H9 (cell line): Measurements from ENCODE around the gene DCAF7. TPM values are rescaled to one million over a fixed set of nuclear protein-coding genes. Genes with fewer than 3 reads are reported as not detected.

Experiments
- DNase-seq: peaks from one replicate; pipeline ENCODE4 v3.0.0-alpha.2; 2017
- H2AFZ ChIP-seq: one replicate; pipeline ENCODE4 v1.6.1; 2013; ENCODE audit warnings: mild to moderate bottlenecking, low read length, control low read depth, moderate library complexity
- H2AK5ac ChIP-seq: 2 replicates; pipeline ENCODE4 v1.6.1; 2013; ENCODE audit warnings: low read length, control low read depth, mixed read lengths; ENCODE audit not compliant: insufficient read length
- H2BK120ac ChIP-seq: one replicate; pipeline ENCODE4 v1.6.1; 2013; ENCODE audit warnings: low read depth, mild to moderate bottlenecking, low read length, control low read depth, inconsistent platforms; ENCODE audit not compliant: poor library complexity, severe bottlenecking
- H2BK12ac ChIP-seq: 2 replicates; pipeline ENCODE4 v1.6.1; 2013; ENCODE audit warnings: low read length, control low read depth, mixed read lengths, low read depth; ENCODE audit not compliant: insufficient read length
- H2BK15ac ChIP-seq: 2 replicates; pipeline ENCODE4 v1.6.1; 2013; ENCODE audit warnings: low read depth, low read length, control low read depth
- H2BK20ac ChIP-seq: one replicate; pipeline ENCODE4 v1.6.1; 2013; ENCODE audit warnings: low read depth, mild to moderate bottlenecking, low read length, control low read depth, inconsistent platforms; ENCODE audit not compliant: poor library complexity, severe bottlenecking
- H2BK5ac ChIP-seq: 2 replicates; pipeline ENCODE4 v1.6.1; 2013; ENCODE audit warnings: low read length, control low read depth, mixed read lengths; ENCODE audit not compliant: insufficient read length
- H3K14ac ChIP-seq: 2 replicates; pipeline ENCODE4 v1.6.1; 2013; ENCODE audit warnings: low read length, control low read depth; ENCODE audit not compliant: insufficient read depth
- H3K18ac ChIP-seq: 2 replicates; pipeline ENCODE4 v1.6.1; 2013; ENCODE audit warnings: low read depth, mild to moderate bottlenecking, mixed read lengths, low read length, control low read depth; ENCODE audit not compliant: insufficient read length
- H3K23ac ChIP-seq: 2 replicates; pipeline ENCODE4 v1.6.1; 2013; ENCODE audit warnings: low read length, control low read depth, mixed read lengths, low read depth; ENCODE audit not compliant: insufficient read length
- H3K23me2 ChIP-seq: 2 replicates; pipeline ENCODE4 v1.6.1; 2013; ENCODE audit warnings: low read depth, mild to moderate bottlenecking, mixed read lengths, low read length, control low read depth; ENCODE audit not compliant: insufficient read length, poor library complexity, severe bottlenecking
- H3K27ac ChIP-seq: 2 replicates; pipeline ENCODE4 v1.5.1; 2013; ENCODE audit warnings: low read length, control low read depth, mixed read lengths, low read depth; ENCODE audit not compliant: insufficient read length
- H3K27me3 ChIP-seq: 2 replicates; pipeline ENCODE4 v1.6.1; 2013; ENCODE audit warnings: low read length, control low read depth, inconsistent platforms; ENCODE audit not compliant: insufficient read depth
- H3K4ac ChIP-seq: 2 replicates; pipeline ENCODE4 v1.6.1; 2013; ENCODE audit warnings: low read depth, mild to moderate bottlenecking, control low read depth, inconsistent platforms, low read length, moderate library complexity
- H3K4me1 ChIP-seq: 2 replicates; pipeline ENCODE4 v1.6.1; 2013; ENCODE audit warnings: low read length, control low read depth, inconsistent platforms; ENCODE audit not compliant: insufficient read depth
- H3K4me2 ChIP-seq: 2 replicates; pipeline ENCODE4 v1.6.1; 2013; ENCODE audit warnings: low read length, control low read depth, mixed read lengths; ENCODE audit not compliant: insufficient read length, insufficient read depth
- H3K56ac ChIP-seq: 2 replicates; pipeline ENCODE4 v1.6.1; 2013; ENCODE audit warnings: low read depth, mild to moderate bottlenecking, mixed read lengths, low read length, control low read depth; ENCODE audit not compliant: insufficient read length
- H3K79me1 ChIP-seq: 2 replicates; pipeline ENCODE4 v1.6.1; 2013; ENCODE audit warnings: low read depth, mild to moderate bottlenecking, moderate library complexity, low read length, control low read depth, inconsistent platforms; ENCODE audit not compliant: insufficient read depth, poor library complexity, severe bottlenecking
- H3K79me2 ChIP-seq: 2 replicates; pipeline ENCODE4 v1.6.1; 2013; ENCODE audit warnings: low read length, control low read depth, inconsistent platforms; ENCODE audit not compliant: insufficient read depth
- H3K9ac ChIP-seq: 2 replicates; pipeline ENCODE4 v1.6.1; 2013; ENCODE audit warnings: low read length, control low read depth, mixed read lengths; ENCODE audit not compliant: insufficient read length; ENCODE audit errors: extremely low read depth
- H3K9me3 ChIP-seq: one replicate; pipeline ENCODE4 v1.6.1; 2013; ENCODE audit warnings: low read depth, low read length, inconsistent platforms; ENCODE audit not compliant: control insufficient read depth
- H3T11ph ChIP-seq: one replicate; pipeline ENCODE4 v1.6.1; 2013; ENCODE audit warnings: mild to moderate bottlenecking, low read length, control low read depth, inconsistent platforms
- H4K20me1 ChIP-seq: one replicate; pipeline ENCODE4 v1.6.1; 2013; ENCODE audit not compliant: control insufficient read depth, insufficient read length, insufficient read depth
- H4K5ac ChIP-seq: 2 replicates; pipeline ENCODE4 v1.6.1; 2013; ENCODE audit warnings: low read depth, mild to moderate bottlenecking, mixed read lengths, low read length, control low read depth; ENCODE audit not compliant: insufficient read length
- H4K8ac ChIP-seq: replicated peaks from 2 replicates; pipeline ENCODE4 v1.6.1; 2013; ENCODE audit warnings: low read length, control low read depth, mixed read lengths, low read depth; ENCODE audit not compliant: insufficient read length
- H4K91ac ChIP-seq: 2 replicates; pipeline ENCODE4 v1.6.1; 2013; ENCODE audit warnings: low read depth, mild to moderate bottlenecking, moderate library complexity, mixed read lengths, low read length, control low read depth; ENCODE audit not compliant: insufficient read length
- H3K27ac Mint-ChIP-seq, 3 experiments: 2 replicates in 2 of 3; 3 replicates in 1 of 3; pipeline ENCODE4 v1.8.0; 2020 to 2021; ENCODE audit warnings: mixed read lengths in 3 of 3, mild to moderate bottlenecking in 1 of 3, moderate library complexity in 1 of 3
- H3K27me3 Mint-ChIP-seq: 2 replicates; pipeline ENCODE4 v1.8.0; 2021; ENCODE audit warnings: low read depth, mild to moderate bottlenecking, moderate library complexity, mixed read lengths
- H3K36me3 Mint-ChIP-seq, 3 experiments: 2 replicates in 2 of 3; 3 replicates in 1 of 3; pipeline ENCODE4 v1.8.0; 2020 to 2021; ENCODE audit warnings: low read depth in 3 of 3, mixed read lengths in 3 of 3; ENCODE audit not compliant: insufficient read depth in 1 of 3
- H3K4me1 Mint-ChIP-seq, 2 experiments: 2 replicates each; pipeline ENCODE4 v1.8.0; 2020; ENCODE audit warnings: mixed read lengths in 2 of 2
- H3K4me3 Mint-ChIP-seq, 2 experiments: 2 replicates in 1 of 2; 3 replicates in 1 of 2; pipeline ENCODE4 v1.8.0; 2020 to 2021; ENCODE audit warnings: mild to moderate bottlenecking in 2 of 2, mixed read lengths in 2 of 2, moderate library complexity in 1 of 2
- H3K9me3 Mint-ChIP-seq, 2 experiments: 2 replicates in 1 of 2; 3 replicates in 1 of 2; pipeline ENCODE4 v1.8.0; 2020; ENCODE audit warnings: mild to moderate bottlenecking in 2 of 2, mixed read lengths in 2 of 2, moderate library complexity in 1 of 2
- CTCF ChIP-seq: fragments of 200-600 bp; sonication (generic); conservative IDR thresholded peaks from 3 replicates; pipeline ENCODE4 v1.8.0; 2021; ENCODE audit warnings: antibody characterized with exemption, mild to moderate bottlenecking
- WGBS: extraction: QIAGEN DNeasy Blood & Tissue Kit; methylation state at CpG from one replicate; pipeline ENCODE4 v1.1.7; 2013; ENCODE audit warnings: missing lambda C conversion rate, low lambda C conversion rate, mixed read lengths; ENCODE audit not compliant: insufficient read length; ENCODE audit errors: extremely low coverage; 5-methylcytosine and 5-hydroxymethylcytosine counted together
- total RNA-seq: library from RNA; stranded (reverse); gene quantifications from 2 replicates; pipeline ENCODE4 v1.2.1, GENCODE V29; 2021

The DCAF7 gene
- total RNA-seq, 1 experiment from 2014 or later = 86.2 TPM

- no peak overlapping the region for H3K9ac ChIP-seq
- no peak overlapping the region for H2BK15ac ChIP-seq
- H2AFZ ChIP-seq = no peak overlapping the region
- H3K18ac ChIP-seq = no peak overlapping the region
- H3T11ph ChIP-seq = no peak overlapping the region
- H3K4me1 ChIP-seq = no peaks in the 10 kb centered on the region
- H3K27ac ChIP-seq = no peak overlapping the region
- no peaks in the 10 kb centered on the region for H4K20me1 ChIP-seq
- no peak overlapping the region for H2AK5ac ChIP-seq
- no peak overlapping the region for H3K4me3 Mint-ChIP-seq
- H3K4ac ChIP-seq = no peak overlapping the region
- no peak for TF ChIP-seq CTCF
- no peak overlapping the region for H3K14ac ChIP-seq
- no peak overlapping the region for H3K56ac ChIP-seq
- no peak overlapping the region for H3K27ac Mint-ChIP-seq
- no peaks in the 10 kb centered on the region for H3K27me3 ChIP-seq
- H3K23ac ChIP-seq = no peak overlapping the region
- peaks cover 0 to 7% of the 10 kb centered on the region in 2 experiments; a peak in 1 of 5 replicates for H3K9me3 Mint-ChIP-seq
- H3K27me3 Mint-ChIP-seq = no peaks in the 10 kb centered on the region
- H3K23me2 ChIP-seq = no peaks in the 10 kb centered on the region
- H3K4me2 ChIP-seq = no peak overlapping the region
- H2BK5ac ChIP-seq = no peak overlapping the region
- DNase-seq = no peak
- H2BK20ac ChIP-seq = no peak overlapping the region
- no peaks in the 10 kb centered on the region for H3K9me3 ChIP-seq
- H4K8ac ChIP-seq = no peak overlapping the region
- no peak overlapping the region for H2BK120ac ChIP-seq
- H2BK12ac ChIP-seq = no peak overlapping the region
- H4K5ac ChIP-seq = no peak overlapping the region
- H3K79me2 ChIP-seq = peaks cover 22% of the 10 kb centered on the region
- H3K36me3 Mint-ChIP-seq = peaks cover 5 to 16% (median 8%) of the 10 kb centered on the region in 3 experiments; a peak in 6 of 7 replicates
- peaks cover 4% of the 10 kb centered on the region for H3K79me1 ChIP-seq
- H3K4me1 Mint-ChIP-seq = peaks cover 0 to under 1% of the 10 kb centered on the region in 2 experiments; a peak in 1 of 4 replicates
- H4K91ac ChIP-seq = no peak overlapping the region
- no CpG with 5 or more reads among the region's 3 CpGs for WGBS
Observed at GRCh38 chr17:63558441-63558840, 8.2 kb downstream of the DCAF7 start.
